HG02588 (cell line): Measurements from ENCODE around the gene CHPT1.
A peak's percentile ranks its signal among the peaks of the same experiment; 100 is the strongest.
"Not testable (repeated sequence)": the region's sequence is repeated elsewhere in the genome, so short reads cannot be mapped to it uniquely, and the experiment has no call there.

Experiments used
- ATAC-seq: cut with Tn5 transposase; IDR thresholded peaks from one replicate; pipeline ENCODE4 v1.9.1; 2021; ENCODE audit warnings: mild to moderate bottlenecking, moderate library complexity; ENCODE audit not compliant: unreplicated experiment

The CHPT1 gene

DNA sequence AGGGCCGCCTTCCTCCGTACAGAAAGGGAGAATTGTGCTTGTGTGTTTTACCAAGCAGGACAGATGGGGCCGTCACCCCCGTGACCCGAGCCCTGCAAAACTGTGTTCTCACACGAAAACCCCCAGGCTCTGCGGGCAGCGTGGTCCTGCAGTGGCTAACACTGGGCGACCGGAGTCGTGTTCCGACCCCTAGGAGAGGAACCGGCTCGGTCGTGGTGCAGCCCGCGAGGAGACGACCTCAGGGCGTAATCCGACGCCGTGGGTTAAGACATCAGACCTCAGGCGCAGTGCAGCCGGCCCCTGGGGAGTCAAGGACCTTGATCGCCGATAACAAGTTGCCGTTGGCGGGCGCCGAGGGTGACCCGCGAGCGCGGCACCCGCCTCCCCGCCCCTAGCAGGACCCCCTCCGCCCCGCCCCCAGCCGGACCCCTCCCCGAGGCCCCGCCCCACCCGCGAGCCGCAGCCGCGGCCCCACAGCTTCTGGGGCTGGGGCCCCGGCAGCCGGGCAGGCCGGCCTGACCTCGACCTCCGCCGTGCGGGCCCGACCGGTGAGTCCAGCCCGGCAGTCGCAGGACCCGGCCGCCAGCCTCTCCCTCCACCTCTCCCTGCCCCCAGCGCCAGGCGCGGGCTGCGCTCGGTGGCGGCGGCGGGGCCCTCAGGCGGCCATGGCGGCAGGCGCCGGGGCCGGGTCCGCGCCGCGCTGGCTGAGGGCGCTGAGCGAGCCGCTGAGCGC, at the start of gene CHPT1:
Gene CHPT1, plus strand, starts transcription at position 444 of the 733 bp plus-strand sequence. Its CDS starts 222 bp downstream, at position 666.
- peak; percentile 63 for ATAC-seq

DNA sequence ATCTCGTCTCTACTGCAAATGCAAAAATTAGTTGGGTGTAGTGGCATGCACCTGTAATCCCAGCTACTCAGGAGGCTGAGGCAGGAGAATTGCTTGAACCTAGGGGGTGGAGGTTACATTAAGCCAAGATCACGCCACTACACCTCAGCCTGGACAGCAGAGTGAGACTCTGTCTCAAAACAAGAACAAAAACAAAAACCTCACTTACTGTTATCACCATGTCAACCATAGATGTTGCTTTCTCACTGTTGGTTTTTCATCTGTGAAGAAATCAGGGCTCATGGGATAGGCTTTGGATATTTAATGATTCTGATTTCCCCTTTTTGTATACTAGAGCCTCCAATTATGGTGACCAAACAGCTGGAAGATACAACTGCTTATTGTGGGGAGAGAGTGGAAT, 49.7 kb upstream of the CHPT1 start:
- no peak for ATAC-seq

DNA sequence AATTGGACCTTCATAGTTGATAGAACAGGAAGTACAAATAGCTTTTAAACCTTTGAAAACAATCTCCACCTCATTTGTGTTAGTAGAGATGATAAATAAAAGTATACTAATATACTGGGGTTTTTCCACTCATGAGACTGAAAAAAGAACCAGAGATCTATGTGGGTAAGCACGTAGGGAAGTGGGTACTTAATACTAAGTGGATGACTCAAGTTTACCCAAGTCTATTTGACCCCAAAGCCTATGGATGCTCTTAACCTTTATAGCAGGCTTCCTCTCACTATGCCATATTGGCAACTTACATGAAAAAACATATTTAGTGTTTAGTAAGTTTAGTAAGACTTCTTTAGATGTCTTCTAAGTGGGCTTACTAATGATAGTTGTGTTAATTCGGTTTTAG, 49.2 kb upstream of the CHPT1 start:
- ATAC-seq, result no peak

DNA sequence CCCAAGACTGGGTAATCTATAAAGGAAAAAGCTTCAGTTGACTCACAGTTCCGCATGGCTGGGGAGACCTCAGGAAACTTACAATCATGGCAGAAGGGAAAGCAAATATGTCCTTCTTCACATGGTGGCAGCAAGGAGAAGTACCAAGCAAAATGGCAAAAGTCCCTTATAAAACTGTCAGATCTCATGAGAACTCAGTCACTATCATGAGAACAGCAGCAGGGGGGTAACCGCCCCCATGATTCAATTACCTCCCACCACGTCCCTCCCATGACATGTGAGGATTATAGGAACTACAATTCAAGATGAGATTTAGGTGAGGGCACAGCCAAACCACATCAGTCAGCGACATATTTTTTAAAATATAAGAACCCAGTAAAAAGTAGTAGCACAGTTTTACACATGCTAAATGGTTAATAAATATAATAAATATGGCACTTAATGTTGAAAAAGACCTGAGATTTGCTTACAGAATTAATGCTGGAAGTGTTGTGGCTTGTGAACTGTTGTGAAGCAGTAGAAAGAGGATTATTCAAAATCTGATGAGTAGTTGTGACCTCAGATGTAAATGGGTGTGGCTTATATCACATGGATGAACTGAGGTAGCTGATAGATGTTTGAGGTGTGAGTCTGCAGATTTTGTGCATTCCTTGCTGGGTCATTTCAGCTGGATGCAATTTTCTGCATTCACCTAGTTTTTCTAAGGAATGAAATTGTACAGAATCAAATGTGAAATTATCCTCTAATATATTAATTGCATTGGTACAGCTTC, 46.9 kb upstream of the CHPT1 start:
- ATAC-seq, result no peak

DNA sequence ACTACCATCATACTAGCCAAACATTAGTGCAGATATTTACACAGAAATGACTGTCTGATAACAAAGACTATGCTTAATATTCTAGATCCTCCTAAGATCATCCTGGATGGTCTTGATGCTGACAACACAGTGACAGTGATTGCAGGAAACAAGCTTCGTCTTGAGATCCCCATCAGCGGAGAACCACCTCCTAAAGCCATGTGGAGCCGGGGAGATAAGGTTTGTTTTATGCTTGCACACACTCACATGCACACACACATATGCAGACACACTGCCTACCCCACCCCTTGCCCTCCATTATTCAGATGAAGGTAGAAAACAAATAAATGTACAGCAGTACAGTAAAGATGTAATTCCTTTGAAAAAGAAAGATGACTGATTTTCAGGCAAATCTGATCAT, 44.4 kb upstream of the CHPT1 start:
- no peak for ATAC-seq

DNA sequence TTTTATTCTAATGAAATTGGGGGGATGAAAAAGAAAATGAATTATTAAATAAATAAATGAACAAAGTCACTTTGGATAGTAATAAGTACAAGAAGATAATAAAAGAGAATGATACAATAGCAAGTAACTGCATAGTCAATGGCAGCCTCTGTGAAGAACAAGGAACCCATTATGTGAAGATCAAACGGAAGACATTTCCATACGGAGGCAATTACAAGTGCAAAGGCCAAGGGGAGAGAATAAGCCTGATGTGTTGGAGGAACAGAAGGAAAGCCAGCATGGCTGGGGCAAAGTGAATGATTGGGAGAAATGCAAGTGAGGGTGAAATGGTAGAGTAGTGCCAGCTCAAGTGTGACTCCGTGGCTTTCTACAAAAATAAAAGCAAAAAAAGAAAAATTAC, 43.9 kb upstream of the CHPT1 start:
- ATAC-seq, result no peak

DNA sequence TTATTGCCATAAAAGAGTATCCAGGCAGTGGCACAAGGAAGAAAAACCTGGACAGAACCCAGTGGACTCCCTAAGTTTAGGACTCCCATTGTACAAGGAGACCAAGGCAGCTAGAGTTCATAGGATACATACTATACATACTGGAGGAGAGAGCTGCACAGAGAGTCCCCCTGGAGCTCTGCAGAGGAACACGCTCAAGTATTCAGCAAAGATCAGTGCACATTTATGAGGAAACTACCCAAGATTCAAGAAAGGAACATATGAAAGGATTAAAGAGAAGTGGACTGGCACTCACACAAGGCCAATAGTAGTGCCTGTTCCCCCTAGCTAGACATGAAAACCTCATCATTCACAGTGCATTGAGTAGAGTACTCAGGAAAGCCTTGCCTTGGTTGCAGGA, 43.0 kb upstream of the CHPT1 start:
- no peak for ATAC-seq

DNA sequence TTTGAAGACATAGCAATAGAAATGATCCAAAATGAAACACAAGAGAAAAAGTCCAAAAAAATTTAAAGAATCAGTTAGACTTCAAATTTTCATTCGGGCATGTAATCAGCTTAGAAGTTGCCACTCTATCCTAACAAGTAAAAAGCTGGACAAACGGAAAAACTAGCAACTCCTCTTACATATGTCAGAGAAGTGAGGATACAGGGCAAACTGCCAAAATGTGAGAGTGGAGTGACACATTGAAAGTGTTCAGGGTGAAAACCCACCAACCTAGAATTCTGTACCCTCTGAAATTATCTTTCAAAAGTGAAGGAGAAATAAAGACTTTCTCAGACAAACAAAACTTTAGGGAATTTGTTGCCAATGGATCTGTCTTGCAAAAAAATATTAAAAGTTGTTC, 42.0 kb upstream of the CHPT1 start:
- ATAC-seq, result no peak

DNA sequence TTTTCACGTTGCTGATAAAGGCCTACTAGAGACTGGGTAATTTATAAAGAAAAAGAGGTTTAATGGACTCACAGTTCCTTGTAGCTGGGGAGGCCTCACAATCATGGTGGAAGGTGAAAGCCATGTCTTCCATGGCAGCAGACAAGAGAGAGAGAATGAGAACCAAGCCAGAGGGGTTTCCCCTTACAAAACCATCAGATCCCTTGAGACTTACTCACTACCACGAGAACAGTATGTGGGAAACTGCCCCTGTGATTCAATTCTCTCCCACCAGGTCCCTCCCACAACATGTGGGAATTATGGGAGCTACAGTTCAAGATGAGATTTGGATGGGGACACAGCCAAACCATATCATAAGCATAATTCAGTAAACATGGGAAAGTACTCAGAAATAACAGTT, 36.8 kb upstream of the CHPT1 start:
- not testable (repeated sequence) for ATAC-seq

DNA sequence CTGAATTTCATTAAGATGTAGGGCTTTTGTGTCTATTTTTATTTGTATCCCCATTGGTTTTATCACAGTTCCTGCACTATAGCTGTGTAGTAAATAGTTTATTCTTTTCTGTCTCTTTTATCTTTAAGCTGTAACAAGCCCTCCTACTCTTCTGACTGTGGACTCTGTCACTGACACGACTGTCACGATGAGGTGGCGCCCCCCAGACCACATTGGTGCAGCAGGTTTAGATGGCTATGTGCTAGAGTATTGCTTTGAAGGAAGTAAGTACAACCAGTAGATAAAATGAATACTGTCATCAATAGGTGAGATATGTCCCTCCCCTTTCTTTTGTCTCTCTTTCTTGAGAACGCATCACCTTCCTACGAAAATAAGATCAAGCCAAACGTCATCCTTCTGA, 34.1 kb upstream of the CHPT1 start:
- no peak for ATAC-seq

DNA sequence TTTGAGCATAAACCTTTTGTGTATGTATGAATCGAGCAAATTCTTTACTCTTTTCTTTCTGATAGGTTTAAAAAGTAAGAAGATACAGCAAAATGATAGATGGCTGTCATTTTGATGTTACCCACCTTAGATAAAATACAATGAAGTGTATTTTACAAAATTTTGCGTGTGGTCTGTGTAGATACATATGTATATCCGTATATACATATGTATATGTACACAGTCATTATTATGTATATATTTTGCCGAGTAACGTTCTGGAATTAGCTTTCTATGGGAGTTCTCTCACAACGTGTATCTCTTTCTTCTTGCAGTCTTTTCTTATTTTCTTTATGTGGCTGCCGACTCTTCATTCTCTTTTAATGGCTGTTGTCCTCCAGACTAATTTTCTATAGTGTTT, 32.4 kb upstream of the CHPT1 start:
- ATAC-seq, result no peak

DNA sequence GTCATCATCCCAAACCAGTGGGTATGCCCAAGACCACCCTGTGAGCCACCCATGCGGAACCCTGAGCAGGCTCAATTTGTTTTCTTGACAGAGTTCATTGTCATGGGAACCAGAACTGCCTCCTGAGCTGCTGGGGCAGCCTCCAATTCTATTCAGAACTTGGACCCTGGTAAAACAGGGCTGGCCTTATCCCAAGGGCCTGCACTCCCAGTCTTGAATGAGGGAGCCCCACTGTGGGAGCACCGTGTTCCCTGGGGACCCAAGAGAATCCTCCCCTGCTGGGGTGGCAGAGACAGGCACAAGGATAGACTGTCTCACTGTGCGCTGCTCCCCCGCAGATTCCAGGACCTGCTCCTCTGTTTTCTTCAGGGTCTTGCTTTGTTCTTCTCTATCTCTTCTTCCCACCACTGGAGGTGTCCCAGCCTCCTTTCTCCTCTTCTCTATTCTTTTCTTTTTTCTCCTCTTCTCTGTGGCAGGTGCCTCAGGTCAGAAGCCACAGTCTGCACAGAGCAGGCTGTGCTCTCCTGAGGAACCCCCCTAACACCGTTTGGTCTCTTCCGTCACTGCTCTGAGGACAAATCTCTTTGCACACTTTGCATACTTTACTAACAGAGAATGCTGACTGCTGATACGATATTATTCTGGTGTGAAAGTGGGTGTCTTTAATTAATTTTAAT, 31.2 kb upstream of the CHPT1 start:
- no peak for ATAC-seq

DNA sequence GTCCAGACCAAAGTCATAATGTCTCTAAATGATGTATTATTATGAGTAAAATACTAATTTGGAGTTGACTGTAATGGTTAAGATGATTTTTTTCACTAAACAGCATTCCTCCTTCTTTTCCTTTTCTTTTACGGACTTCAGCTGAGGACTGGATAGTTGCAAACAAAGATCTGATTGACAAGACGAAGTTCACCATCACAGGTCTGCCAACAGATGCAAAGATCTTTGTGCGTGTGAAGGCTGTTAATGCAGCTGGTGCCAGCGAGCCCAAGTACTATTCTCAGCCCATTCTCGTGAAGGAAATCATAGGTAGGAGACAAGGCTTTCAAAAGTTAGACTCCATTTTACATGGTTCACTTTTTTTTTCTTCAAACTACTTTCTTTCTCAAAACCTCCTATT, 29.8 kb upstream of the CHPT1 start:
- ATAC-seq, result no peak

DNA sequence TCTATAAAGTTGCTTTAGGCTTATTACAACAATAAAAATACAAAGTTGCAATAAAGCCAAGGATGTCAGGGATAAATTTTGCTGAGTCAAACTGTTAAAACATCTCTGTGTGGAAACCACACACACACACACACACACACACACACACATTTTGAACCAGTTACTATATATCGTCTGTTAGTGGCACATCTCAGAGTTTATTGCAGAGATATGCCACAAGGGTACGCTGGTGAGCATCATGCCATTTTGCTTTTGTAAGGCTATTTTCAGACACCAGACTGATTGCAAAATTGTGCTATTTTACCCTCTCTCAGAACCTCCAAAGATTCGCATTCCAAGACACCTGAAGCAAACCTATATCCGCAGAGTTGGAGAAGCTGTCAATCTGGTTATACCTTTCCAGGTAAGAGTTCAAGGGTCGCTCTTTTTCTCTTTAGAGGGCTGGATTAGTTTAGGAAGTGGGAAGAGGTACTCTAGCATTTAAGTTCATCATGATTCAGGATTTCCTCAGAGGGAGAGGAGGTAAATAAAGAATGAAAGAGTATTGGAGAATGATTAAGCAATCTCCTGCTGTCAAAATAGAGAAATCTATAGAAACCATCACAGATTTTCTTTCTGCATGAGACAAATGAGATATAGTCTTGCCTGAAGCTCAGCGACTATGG, 27.3 kb upstream of the CHPT1 start:
- no peak for ATAC-seq

DNA sequence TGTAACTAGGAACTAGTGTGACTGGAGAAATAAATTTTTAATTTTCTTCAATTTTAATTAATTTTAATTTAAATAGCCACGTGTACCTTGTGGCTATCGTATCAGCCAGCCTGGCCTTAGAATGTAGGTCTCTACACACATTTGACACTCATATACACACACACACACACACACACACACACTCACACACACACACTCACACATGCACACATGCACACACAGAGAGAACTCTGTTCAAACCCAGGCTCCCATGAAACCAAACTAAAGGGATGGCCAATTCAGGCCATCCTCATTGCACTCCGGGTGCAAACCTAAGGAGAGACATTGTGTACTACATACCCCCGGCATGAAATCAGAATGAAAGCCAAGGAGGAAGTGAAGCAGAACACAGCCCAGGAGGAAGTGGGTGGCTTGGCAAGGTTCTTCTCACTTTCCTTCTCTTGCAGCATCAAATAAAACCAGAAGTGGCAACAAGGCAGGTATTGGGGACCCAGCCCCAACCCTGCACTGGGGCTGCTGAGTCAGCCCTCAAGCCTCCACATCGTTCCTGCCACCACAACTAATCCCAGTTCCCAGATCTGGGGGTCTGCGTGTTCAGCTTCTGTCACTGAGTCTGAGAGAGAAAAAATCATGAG, 26.2 kb upstream of the CHPT1 start:
- ATAC-seq, result peak; percentile 80

DNA sequence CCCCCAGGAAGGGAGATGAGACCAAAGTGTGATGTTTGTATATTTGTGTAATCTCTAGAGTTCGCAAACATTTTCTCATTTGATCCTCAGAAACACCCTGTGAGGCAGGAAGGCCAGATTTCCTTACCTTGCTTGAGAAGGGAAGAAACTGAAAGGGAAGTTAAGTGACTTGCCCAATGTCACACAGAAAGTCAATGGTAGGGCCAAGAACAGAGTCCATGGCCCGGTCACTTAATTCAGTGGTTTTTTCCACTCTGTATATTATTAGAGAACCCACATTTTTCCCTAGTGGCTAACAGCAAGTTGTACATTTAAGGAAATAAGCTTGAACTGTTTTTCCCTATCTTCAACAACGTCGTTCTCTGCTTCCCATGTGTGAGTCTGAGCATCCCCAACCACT, 25.6 kb upstream of the CHPT1 start:
- ATAC-seq, result no peak

DNA sequence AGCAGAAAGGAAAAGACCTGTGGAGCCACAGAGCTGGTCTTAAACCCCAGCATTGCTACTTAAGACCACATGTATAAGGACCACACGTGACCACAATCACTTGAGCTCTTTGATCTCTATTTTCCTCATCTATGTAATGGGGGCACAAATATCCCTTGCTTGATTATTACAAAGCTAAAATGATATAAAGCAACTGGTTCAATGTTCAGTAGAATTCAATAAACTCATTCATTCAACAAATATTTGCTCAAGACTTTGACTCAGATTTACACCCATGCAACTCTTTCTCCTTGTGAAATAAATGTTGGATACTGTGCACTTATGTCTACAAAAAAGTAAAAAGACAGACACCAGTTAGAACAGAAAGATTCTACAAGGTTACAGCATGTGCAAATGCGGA, 21.9 kb upstream of the CHPT1 start:
- no peak for ATAC-seq

DNA sequence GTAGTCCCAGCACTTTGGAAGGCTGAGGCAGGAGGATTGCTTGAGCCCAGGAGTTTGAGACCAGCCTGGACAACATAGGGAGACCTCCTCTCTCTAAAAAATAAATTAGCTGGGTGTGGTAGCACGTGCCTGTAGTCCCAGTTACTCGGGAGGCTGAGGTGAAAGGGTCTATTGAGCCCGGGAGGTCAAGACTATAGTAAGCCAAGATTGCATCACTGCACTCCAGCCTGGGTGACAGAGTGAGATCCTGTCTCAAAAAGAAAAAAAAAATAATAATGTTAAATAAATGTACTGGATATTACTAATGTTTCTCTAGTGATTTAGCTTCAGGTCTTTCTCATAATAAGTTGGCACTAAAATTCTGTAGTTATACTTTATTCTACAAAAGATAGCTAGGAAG, 20.9 kb upstream of the CHPT1 start:
- ATAC-seq, result not testable (repeated sequence)

DNA sequence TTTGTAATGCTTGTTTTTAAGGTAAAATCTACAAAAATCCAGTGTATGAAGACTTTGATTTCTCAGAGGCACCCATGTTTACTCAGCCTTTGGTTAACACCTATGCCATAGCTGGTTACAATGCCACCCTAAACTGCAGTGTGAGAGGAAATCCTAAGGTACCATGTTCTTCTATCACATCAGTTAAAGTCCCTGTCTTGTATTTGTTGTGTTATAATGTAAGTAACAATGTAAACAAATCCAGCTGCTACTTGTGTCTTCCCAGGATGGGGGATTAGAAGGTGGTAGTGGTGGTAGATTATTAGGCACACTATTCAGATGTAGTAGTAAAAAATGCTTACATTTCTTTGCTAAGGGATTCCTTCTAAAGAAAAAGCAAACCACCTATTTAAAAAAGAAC, 19.4 kb upstream of the CHPT1 start:
- no peak for ATAC-seq

DNA sequence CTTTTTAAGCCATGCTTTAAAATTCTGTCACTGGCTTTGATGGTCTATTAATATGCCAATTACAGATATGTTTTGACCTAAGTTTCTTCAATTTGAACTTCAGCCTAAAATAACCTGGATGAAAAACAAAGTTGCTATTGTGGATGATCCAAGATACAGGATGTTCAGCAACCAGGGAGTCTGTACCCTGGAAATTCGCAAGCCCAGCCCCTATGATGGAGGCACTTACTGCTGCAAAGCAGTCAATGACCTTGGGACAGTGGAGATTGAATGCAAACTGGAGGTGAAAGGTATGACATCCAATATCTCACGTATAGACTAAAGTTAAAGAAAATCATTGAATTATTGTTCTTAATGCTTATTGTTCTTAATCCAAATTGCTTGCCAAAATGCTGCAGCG, 17.2 kb upstream of the CHPT1 start:
- ATAC-seq, result no peak

DNA sequence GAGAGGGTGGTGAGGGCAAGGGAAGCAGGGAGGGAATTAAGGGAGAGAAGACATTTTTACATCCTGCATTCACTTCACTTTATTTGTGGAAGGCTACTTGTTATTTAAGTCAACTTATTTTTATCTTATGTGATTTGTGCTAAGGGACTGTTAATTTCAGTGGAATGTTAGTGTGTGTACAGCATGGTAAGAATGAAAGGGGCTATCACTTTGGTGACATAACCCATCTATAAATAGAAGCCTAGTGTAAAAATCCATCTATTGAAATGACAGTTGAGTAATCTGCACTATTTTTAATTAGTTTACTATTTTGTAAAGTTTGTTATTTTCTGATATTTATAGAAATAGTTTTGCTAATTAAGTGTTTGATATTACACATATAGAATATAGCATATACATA, 16.8 kb upstream of the CHPT1 start:
- ATAC-seq, result no peak
